Measurements from ENCODE around the gene ERBIN.
"Not testable (repeated sequence)": the region's sequence is repeated elsewhere in the genome, so short reads cannot be mapped to it uniquely, and the experiment has no call there.

The ERBIN gene

GRCh38 chr5:65926276-65926783, at the start of gene ERBIN:
Gene ERBIN, plus strand, starts transcription at chr5:65926575. Its CDS starts 66,144 bp downstream, at chr5:65992719.
- peak; percentile 88 for DNase-seq (ENCODE audit: low read depth)

DNA sequence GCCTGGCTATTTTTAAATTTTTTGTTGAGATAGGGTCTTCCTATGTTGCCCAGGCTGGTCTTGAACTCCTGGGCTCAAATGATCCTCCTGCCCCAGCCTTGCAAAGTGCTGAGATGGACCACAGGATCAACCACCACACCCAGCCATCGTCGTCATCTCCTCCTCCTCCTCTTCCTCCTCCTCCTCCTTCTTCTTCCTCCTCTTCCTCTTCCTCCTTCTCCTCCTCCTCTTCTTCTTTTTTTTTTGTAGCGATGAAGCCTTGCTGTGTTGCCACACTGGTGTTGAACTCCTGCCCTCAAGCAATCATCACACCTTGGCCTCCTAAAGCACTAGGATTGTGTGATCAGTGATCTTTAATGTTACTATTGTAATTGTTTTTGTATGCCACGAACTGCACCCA, 49.4 kb upstream of the ERBIN start:
- no peak for DNase-seq (ENCODE audit: low read depth)

GRCh38 chr5:65879668-65880256, 46.6 kb upstream of the ERBIN start:
- peak; percentile 74 for DNase-seq (ENCODE audit: low read depth)

DNA sequence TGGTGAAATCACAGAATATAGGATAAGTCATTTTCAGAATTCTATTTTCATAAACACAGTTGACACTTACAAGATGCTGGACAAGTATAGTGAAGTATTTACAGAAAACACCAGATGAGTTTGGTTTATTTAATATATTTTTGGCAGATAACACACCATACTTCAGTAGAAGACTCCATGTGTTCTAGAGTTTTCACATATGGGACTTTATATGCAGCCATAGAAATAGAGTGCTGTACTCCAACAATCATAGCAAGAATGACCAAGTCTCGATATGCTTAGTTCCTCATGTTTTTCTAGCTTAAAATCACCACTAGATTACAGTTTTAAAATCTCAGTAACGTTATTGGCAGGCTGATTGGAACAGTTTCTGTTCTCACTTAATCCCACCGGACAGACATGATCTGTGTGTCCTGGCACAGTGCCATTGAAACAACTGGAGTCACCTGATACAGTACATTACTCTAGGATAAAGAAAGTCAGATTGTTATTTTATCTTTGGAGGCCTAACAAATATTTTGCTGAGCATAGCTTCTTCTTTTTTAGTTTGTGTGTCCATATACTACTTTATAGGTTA, 45.8 kb upstream of the ERBIN start:
- no peak for DNase-seq (ENCODE audit: low read depth)

GRCh38 chr5:65882278-65882677, 44.1 kb upstream of the ERBIN start:
- no peak for DNase-seq (ENCODE audit: low read depth)

- no peak for DNase-seq (ENCODE audit: low read depth)
Observed at GRCh38 chr5:65883461-65883860, 42.9 kb upstream of the ERBIN start.

DNA sequence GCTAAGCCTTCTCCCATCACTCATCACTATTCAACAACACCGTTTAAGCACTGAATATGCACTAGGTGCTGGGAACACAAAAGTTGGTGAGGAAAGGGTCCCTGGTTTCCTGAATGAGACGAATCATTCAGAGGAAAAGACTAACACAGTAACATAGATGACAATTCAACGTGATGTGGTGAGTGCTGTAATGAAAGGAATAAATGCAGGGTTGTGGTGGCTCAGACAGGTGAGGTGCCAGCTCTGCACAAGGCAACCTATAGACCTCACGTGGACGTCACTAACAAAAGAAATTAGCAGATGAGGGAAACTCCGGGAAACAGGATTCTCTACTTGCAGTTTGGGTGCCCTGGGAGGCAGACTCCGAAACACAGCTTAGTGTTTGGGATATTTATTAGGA, 40.0 kb upstream of the ERBIN start:
- DNase-seq (ENCODE audit: low read depth), result no peak

DNA sequence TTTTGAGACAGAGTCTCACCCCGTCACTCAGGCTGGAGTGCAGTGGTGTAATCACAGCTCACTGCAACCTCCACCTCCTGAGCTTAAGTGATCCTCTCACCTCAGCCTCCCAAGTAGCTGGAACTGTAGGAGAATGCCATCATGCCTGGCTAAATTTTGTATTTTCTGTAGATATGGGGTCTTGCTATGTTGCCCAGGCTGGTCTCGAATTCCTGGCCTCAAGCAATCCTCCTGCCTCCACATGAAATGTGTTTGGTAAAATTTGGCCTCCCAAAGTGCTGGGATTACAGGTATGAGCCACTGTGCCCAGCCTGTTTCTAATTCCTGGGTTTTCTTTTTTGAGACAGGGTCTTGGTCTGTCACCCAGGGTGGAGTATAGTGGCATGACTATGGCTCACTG, 34.4 kb upstream of the ERBIN start:
- DNase-seq (ENCODE audit: low read depth), result not testable (repeated sequence)

- DNase-seq (ENCODE audit: low read depth), result no peak
Observed at GRCh38 chr5:65892801-65893200, 33.6 kb upstream of the ERBIN start.

DNA sequence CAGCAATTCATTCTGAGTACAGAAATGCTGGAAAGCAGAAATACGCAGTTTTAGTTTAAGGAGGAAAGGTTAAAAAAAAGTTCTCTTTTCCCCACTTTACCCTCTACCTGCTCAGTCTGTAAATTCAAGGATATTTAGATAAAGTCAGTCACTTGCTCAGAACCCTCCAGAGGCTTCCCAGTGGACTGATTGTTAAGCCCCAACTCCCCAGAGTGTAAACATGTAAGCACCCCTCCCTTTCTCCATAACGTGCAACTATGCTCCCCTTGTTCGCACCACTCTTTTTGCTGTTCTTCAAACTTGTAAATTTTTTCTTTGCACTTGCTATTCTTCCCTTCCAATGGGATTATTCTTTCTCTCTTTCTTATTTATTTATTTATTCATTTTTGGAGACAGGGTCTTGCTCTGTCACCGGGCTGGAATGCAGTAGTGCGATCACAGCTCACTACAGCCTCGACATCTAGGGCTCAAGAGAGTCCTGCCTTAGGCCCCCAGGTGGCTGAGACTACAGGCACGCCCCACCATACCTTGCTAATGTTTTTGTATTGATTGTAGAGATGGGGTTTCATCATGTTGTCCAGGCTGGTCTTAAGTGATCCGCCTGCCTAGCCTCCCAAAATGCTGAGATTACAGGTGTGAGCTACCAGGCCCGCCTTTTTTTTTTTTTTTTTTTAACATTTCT, 32.5 kb upstream of the ERBIN start:
- DNase-seq (ENCODE audit: low read depth), result no peak

DNA sequence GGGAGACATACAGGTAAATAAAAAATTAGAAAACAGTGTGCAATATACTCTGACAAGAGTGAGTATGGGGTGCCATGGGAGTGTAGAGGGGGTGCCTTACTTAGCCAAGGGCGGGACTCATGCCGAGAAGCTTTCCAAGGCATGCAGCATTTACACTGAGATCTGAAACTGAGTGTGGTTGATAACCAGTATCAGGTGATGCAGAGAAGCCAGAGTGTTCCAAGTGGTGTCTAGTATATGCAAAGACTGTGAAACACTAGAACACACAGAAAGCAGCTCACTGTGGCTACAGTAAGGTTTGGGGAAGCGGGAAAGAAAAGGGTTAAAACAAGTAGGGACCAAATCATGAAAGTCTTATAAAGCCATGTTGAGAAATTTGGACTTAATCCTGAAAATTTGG, 30.5 kb upstream of the ERBIN start:
- DNase-seq (ENCODE audit: low read depth), result no peak

- DNase-seq (ENCODE audit: low read depth), result no peak
Observed at GRCh38 chr5:65900746-65901145, 25.6 kb upstream of the ERBIN start.

- DNase-seq (ENCODE audit: low read depth), result peak; percentile 21
Observed at GRCh38 chr5:65902104-65902503, 24.3 kb upstream of the ERBIN start.

DNA sequence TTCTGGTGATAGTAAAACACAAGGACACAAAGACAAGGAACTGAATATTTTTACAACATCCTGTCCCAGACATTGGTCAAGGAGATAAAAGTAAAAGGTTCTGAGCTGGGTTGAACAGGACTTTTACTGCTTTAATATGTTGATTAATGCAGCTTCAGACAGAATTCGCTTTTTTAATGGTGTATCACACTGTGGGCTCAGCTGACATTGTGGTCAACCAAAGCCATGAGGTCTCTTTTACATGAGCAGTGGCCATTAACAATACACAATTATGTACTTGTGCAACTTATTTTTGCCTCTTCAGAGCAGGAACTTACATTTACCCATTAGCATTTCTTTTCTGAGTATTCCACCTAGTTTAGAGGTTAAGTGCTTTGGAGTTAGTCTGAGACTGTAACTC, 22.8 kb upstream of the ERBIN start:
- DNase-seq (ENCODE audit: low read depth), result no peak

DNA sequence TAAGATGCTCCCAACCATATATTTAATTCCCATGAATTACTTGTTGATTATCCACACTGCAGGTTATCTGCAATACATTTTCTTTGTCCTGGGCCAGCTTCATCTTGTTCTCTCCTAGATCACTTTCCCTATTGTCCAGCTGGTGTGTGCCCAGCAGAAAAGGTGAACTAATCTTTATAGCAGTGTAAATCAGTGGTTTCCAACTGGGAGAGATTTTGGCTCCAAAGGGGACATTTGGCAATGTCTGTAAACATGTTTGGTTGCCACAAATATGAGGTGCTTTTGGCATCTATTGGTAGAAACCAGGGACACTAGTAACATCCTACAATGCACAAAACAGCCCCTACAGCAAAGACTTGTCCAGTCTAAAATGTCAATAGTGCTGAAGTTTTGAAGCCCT, 20.1 kb upstream of the ERBIN start:
- no peak for DNase-seq (ENCODE audit: low read depth)

DNA sequence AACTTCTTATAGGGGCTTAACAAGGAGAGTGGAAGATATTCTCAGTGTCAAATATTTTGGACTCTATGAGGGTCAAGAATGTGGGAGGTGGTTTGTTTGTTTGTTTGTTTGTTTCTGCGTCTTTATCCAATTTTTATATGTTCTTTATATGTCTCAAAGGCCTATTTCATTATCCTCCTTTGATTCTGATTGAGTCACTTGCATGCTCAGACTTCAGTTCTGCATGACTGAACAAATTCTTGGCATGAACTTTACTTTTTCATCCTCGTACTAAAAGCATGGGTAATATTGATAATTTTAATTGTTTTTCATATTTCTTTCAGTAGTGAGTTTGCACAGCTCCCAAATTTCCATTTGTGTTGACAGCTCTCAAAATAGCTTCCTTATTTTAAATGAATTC, 19.2 kb upstream of the ERBIN start:
- peak; percentile 45 for DNase-seq (ENCODE audit: low read depth)

DNA sequence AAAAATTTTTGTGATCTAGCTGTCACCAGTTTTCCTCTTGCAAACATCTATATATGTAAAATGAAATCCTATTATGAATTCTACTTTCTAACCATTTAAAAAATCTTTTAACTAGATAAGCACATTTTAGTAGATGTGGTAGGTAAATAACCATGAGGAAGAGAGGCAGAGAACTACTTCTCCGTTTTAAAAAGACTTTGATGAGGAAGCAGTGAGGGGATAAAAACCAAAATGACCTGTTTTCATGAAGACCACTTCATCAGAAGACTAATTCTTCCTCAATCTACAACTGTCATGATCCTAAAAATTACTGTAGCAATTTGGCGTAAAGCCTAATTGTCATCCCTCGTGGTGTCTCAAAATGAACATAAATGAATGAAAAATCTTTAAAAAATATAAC, 15.7 kb upstream of the ERBIN start:
- no peak for DNase-seq (ENCODE audit: low read depth)

- no peak for DNase-seq (ENCODE audit: low read depth)
Observed at GRCh38 chr5:65912311-65912710, 14.1 kb upstream of the ERBIN start.

GRCh38 chr5:65913519-65913918, 12.9 kb upstream of the ERBIN start:
- DNase-seq (ENCODE audit: low read depth), result peak; percentile 39

GRCh38 chr5:65914641-65915196, 11.7 kb upstream of the ERBIN start:
- no peak for DNase-seq (ENCODE audit: low read depth)

DNA sequence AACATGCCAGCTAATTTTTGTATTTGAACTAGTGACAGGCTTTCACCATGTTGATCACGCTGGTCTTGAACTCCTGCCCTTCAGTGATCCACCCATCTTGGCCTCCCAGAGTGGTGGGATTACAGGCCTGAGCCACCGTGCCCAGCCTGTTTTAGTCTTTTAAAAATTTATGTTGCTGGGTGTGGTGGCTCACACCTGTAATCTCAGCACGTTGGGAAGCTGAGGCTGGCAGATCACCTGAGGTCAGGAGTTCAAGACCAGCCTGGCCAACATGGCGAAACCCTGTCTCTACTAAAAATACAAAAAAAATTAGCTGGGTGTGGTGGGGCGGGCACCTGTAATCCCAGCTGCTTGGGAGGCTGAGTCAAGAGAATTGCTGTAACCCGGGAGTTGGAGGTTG, 10.7 kb upstream of the ERBIN start:
- not testable (repeated sequence) for DNase-seq (ENCODE audit: low read depth)

GRCh38 chr5:65916066-65916465, 10.3 kb upstream of the ERBIN start:
- no peak for DNase-seq (ENCODE audit: low read depth)

DNA sequence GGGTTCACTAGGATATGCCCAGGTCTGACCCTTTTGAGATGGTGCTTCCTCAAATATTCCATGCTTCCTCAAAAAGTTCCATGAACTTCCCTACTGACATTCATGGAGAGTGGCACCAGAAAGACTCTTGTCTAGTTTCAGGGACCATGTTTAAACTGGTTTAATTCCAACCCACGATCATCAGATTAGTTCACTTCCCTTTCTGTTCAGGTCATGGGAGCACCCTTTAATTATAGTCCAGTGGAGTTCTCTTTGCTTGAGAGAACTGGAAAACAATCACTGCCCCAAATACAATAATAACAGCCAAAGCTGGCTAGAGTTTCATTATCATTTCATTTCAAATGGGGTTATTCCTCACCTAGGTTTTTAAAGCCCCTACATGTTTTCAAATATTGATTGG, 9.7 kb upstream of the ERBIN start:
- DNase-seq (ENCODE audit: low read depth), result no peak

Data from fibroblast of gingiva (primary cell).